Muscle of back (tissue), 11 donors: ENCODE data around the gene SALL3. TPM values are rescaled to one million over a fixed set of nuclear protein-coding genes. Genes with fewer than 3 reads are reported as not detected.
A peak's percentile ranks its signal among the peaks of the same experiment; 100 is the strongest.

Experiments used
- DNase-seq, 3 donors: peaks; one replicate each; pipeline versions ENCODE4 v3.0.0 to v3.0.0-alpha.2; 2013
- polyA plus RNA-seq, 10 donors: library from polyadenylated mRNA; unstranded; fragments of 120-200 nt; gene quantifications; one replicate each; pipeline ENCODE4 v1.2.1, GENCODE V29; 2013; ENCODE audit not compliant: insufficient read length in 10 of 10

The SALL3 gene
- polyA plus RNA-seq, 10 donors, result 0.05 to 0.17 (median 0.06) TPM; not detected in 7

- peak in 1 of 3 donors; percentile 15 for DNase-seq
Observed at GRCh38 chr18:78980279-78980771, 707 bp downstream of the SALL3 start.

DNA sequence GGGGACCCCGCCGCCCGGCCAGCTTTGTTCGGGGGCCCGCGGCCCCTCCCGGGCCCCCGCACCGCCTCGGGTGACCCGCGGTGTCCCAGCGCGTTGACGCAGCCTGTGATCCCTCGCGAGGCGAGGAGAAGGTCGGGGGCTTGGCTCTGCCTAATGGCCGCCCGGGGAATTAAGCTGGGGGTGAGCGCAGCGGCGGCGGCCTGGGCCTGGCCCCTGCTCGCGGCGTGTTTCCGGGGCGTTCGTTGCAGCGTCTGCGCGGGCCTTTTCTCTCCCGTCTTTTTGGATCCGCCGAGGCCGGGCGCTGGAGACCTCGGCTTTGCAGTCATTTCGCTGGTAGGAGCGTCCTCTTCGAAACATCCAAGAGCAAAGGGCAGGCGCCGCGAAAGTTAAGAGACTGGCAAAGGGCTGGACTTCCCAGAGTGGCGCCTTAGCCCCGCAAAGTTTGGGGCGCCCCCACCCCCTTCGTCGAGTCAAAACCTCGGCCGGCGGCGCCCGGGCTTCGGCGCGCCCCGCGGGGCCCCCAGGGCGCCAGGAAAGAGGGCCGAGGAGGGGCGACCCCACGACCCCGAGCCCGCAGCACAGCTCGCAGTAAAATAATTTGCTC is 1.3 kb downstream of the SALL3 start:
- peak in 1 of 3 donors; percentile 22 for DNase-seq

GRCh38 chr18:78981394-78981831 is 1.8 kb downstream of the SALL3 start:
- peak in 1 of 3 donors; percentile 38 for DNase-seq

DNA sequence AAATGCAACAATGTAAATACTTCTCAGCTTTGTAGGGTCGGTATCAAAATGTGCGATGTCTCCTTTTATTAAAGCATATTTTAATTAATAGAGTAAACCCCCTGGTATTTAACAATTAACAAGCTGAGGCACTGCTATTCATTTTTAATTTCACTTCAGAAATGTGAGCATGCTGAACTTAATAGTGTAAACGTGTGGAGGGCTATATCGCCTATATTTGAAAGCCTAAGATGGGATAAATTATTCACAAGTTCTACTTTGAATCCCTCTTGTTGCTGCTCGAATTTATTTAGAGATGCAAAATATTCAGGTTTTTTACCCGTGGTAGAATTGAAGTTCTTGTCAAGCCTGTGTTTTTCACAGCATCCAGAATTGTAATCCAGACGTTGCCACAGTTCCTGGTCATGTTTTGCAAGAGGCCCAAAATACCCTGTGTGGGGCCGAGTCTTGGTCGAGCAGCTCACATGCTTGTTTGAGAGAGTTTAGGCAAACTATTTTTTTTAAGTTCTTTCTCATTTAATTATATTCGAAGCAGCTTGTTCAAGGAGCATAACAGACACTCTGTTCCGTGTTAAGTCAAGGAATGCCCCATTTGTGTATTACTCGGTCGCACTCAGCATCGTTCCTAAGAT is 2.5 kb downstream of the SALL3 start:
- peak in 1 of 3 donors; percentile 50 for DNase-seq

GRCh38 chr18:78983512-78983911 is 3.9 kb downstream of the SALL3 start:
- DNase-seq, result peak in 1 of 3 donors; percentile 38

DNA sequence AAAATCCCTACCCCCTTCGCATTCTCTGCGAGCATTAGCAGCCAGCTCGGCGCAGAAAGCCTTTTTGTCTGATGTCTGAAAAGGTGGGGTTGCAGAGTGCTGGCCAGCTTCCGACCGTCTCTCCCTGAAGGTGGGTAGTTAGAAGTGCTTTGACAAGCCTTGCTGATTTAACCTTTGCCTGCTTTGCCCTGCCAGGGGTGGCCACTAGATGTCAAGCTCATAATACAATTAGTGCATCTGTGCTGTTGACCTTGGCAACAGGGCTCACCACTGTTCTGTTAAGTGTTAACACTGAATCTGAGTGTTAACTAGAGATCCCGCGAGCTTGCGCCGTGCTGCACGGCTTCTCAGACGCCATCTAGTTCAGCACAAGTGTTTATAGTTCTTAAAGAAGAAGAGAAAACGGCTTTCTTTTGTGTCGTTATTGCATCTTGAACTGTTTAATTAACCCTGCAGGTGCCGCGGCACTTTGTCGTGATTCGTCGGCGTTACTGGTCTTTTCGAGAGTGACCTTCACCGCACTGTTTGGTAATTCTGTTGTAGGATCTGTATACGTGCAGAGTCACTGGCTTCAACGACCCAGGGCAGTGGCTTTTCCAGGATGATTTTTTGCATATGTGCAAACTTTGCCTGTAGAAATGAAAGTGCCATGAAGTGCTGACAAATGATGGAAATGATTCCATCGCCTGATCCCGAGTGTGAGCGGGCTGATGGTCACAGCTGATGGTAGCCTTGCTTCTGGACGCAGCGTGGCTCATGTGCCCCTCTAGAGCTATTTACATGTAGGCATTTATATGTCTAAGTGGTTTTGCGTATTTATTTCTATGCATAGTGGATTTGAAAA is 5.5 kb downstream of the SALL3 start:
- peak in 1 of 3 donors; percentile 33 for DNase-seq

GRCh38 chr18:78986018-78986481 is 6.4 kb downstream of the SALL3 start:
- peak in 2 of 3 donors; percentile 37 to 67 for DNase-seq

GRCh38 chr18:78991446-78991845 is 11.8 kb downstream of the SALL3 start:
- DNase-seq, result no peak

DNA sequence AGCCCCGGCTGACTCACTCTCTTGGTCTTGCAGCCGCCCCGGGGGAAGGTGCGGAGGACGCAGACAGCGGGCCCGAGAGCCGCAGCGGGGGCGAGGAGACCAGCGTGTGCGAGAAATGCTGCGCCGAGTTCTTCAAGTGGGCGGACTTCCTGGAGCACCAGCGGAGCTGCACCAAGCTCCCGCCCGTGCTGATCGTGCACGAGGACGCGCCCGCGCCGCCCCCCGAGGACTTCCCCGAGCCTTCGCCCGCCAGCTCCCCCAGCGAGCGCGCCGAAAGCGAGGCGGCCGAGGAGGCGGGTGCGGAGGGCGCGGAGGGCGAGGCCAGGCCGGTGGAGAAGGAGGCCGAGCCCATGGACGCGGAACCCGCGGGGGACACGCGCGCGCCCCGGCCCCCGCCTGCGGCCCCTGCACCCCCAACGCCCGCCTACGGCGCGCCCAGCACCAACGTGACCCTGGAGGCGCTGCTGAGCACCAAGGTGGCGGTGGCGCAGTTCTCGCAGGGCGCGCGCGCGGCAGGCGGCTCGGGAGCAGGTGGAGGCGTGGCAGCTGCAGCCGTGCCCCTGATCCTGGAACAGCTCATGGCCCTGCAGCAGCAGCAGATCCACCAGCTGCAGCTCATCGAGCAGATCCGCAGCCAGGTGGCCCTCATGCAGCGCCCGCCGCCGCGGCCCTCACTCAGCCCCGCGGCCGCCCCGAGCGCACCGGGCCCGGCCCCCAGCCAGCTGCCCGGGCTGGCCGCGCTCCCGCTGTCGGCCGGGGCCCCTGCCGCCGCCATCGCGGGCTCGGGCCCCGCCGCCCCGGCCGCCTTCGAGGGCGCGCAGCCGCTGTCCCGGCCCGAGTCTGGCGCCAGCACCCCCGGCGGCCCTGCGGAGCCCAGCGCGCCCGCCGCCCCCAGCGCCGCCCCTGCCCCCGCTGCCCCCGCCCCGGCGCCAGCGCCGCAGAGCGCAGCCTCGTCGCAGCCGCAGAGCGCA is 12.7 kb downstream of the SALL3 start:
- DNase-seq, result no peak

DNA sequence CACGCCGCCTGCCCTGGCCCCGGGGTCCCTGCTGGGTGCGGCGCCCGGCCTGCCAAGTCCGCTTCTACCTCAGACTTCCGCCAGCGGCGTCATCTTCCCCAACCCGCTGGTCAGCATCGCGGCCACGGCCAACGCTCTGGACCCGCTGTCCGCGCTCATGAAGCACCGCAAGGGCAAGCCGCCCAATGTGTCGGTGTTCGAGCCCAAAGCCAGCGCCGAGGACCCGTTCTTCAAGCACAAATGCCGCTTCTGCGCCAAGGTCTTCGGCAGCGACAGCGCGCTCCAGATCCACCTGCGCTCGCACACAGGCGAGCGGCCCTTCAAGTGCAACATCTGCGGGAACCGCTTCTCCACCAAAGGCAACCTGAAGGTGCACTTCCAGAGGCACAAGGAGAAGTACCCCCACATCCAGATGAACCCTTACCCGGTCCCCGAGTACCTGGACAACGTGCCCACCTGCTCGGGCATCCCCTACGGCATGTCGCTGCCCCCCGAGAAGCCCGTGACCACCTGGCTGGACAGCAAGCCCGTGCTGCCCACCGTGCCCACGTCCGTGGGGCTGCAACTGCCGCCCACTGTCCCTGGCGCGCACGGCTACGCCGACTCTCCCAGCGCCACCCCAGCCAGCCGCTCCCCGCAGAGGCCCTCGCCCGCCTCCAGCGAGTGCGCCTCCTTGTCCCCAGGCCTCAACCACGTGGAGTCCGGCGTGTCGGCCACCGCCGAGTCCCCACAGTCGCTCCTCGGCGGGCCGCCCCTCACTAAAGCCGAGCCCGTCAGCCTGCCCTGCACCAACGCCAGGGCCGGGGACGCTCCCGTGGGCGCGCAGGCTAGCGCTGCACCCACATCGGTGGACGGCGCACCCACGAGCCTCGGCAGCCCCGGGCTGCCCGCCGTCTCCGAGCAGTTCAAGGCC is 13.7 kb downstream of the SALL3 start:
- no peak for DNase-seq

GRCh38 chr18:78994000-78994399 is 14.4 kb downstream of the SALL3 start:
- DNase-seq, result no peak

DNA sequence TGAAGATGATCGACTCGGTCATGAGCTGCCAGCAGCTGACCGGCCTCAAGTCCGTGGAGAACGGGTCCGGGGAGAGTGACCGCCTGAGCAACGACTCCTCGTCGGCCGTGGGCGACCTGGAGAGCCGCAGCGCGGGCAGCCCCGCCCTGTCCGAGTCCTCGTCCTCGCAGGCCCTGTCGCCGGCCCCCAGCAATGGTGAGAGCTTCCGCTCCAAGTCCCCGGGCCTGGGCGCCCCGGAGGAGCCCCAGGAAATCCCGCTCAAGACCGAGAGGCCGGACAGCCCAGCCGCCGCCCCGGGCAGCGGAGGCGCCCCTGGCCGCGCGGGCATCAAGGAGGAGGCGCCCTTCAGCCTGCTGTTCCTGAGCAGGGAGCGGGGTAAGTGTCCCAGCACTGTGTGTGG is 14.9 kb downstream of the SALL3 start:
- no peak for DNase-seq

GRCh38 chr18:78994977-78995582 is 15.5 kb downstream of the SALL3 start:
- no peak for DNase-seq

DNA sequence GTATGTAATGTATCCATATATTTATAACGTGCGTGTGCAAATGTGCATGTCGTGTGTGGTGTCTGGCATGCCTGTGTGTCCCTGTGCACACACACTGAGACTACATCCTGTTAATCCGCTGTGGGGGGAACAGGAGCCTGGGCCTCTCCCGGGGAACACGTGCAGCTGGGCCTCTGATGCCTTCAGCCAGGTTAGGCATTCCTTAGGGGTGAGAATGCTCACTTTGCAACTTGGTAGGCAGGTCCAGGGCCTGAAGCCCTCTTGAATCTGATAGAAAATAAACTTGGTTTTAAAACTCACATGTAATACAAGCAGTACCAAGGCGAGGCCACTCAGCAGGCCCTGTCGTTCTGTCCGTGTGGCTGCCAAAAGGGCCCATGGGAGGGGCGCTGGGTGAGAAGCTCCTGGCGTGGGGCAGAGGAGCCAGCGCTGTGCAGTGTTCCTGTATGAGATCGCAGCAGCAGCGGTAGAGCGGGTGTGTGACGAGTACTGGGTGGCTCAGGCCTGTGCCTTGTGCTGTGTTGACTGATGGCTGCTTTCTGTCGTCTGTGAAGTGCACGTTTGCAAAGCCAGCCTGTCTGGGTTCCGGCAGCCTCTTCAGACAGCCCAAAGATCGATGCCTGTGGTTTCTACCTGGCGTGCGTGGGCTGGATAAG is 16.2 kb downstream of the SALL3 start:
- DNase-seq, result no peak

- no peak for DNase-seq
Observed at GRCh38 chr18:78996741-78997490, 17.3 kb downstream of the SALL3 start.

- no peak for DNase-seq
Observed at GRCh38 chr18:78998371-78999071, 18.9 kb downstream of the SALL3 start.

GRCh38 chr18:78999939-79000338 is 20.3 kb downstream of the SALL3 start:
- no peak for DNase-seq

GRCh38 chr18:79000997-79001396 is 21.4 kb downstream of the SALL3 start:
- no peak for DNase-seq
